Fibroblast of skin of abdomen (primary cell): ENCODE results near the gene LDLRAD4.
A peak's percentile ranks its signal among the peaks of the same experiment; 100 is the strongest.

Experiments used
- DNase-seq: peaks from one replicate; pipeline ENCODE4 v3.0.0-alpha.2; 2013

LDLRAD4 gene

DNA sequence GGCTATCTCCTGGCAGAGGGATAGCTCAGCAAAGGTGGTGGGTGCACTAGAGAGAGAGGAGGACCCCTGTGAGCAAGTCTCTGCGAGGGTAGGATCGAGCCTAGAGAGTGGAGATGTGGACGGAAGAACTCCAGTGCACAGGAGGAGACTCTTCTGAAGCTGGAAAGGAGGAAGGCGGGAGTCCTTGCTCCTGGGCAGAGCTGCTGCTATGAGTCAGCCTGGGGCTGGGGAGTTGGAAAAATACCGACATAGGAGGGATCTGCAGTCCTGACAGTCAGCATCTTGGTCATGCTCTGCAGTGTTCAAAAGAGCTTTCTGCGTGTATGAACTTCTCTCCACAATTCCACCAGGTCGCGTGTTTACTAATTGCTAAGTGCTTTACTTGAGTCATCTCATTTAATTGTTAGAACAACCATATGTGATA is 233.8 kb downstream of the LDLRAD4 start:
- DNase-seq, result peak; percentile 80

DNA sequence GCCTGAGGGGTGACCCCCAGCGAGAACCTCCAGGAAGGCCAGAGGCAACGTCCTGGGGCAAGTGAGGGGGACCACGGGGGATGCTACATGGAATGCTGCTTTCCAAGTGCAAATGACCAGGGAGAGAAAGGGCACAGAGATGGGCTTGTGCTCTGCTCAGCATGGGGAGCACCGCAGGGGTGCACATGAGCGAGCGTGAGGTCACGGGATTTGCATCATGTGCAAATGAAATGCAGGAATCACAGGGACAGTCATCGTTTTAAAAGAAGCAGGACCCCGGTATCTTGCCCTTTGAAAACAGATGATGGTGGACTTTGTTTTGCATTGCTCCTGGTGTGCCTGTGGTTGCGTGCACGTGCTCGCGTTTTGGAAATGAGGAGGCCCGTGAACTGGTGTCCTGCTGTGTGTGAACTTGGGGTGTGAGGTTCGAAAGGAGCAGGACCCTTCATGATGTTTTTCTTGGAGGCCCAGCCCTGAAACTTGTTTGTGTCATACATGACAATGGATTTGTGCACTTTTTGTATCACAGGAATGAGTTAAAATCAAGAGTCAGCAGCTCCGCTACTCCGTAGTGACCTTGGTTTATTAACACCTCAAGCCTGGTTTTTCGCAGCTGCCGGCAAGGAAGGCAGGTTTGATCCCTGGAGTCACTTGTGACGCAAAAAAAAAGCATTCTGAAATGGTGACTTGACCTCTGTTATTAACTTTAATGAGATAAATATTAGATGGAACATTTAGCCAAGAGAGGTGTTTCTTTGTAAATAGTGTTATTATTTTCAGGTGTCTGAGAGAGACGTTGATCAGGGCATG is 234.5 kb downstream of the LDLRAD4 start:
- DNase-seq, result no peak

DNA sequence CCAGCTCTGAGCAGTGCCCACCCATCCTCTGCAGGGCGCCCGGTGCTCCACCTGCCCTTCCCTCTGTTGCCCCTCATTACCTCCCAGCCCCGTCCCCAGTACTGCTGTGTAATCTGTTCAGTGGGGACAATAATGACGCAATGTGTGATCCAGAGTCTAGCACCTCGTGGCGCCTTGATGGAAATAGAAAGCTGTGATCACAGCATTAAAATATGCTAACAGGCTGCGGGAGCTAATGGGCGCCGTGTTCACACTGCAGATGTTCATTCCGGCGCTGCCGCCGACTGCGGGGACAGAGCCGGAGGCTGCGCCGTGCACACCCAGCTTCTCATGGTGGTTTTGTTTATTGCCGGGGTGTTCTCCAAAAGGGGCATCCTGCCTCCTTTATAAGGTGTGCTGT is 235.2 kb downstream of the LDLRAD4 start:
- DNase-seq, result peak; percentile 46

DNA sequence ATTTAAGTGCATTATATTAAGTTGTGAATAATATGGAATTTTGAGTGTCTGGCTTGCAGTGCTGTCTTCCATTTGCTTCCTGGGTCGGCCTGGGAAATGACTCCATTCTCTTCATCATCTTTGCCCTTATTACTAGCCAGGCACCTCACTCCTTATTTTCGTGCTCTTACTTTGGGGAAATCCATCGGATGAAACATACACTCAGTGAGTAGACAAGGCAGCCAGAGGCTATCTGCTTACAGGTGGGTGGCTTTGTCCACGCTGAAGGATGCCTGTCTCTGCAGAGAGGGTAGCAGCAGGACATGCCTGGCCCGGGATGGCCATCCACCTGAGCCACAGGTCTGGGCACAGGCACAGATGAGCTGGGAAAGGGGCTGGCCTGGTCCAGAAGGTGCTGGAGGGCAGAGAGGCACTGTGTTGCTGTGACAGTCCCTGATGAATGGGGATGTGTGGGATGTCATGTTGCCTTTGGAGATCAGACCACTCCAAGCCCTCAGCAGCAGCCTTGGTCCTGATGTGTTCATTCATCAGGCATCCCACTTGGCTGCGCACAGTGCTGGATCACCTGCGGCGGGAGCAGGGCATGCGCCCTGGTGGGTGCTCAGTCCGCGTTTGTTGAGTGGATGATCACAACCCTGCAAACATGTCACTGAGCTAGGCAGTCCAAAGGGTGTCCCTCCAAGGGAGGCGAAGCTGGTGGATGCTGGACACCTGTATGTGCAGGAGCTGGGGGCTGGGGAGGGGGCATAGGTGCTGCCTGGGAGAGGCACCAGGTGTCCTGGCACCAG is 236.0 kb downstream of the LDLRAD4 start:
- no peak for DNase-seq

DNA sequence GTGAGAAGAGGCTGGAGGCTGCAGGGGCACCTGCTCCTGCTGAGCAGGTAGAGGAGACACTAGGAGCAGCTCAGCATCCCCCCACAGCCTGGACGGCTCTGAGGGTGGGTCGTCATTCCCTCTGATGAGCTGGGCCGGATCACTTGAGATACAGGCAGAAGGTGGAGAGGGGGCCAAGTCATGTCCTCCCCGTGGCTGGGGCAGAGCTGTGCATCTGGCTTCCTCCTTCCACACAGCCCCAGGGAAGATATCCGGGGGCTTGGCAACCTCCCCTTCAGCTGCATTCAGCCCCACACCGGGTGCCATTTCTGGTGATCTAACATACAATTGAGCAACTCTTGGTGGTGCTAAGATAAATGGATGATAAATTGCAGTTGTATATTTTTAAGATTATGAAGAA is 236.9 kb downstream of the LDLRAD4 start:
- DNase-seq, result no peak

DNA sequence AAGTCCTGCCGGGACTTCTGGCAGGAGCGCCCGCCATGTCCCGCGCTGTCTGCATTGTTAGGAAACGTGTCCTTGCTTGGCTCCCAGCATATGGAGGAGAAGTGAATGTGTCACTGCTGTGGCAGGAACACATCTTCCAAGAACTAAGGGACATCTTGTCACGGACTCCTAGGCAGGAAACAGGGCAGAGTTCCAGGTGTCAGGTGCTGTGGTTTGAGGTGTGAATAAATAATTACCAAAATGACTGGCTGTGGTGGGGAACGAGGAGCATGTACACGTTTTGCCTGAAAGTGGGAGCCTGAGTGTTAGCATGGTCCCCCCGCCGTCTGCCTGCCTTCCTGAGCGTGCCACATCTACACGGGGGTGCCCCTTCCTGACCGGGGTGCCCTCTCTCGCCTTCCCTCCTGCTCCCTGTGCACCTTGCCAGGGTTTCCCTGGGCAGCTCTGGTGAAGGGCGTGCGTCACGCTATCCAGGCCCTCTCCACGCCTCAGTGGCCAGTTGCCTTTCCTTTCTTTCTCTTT is 237.5 kb downstream of the LDLRAD4 start:
- no peak for DNase-seq

DNA sequence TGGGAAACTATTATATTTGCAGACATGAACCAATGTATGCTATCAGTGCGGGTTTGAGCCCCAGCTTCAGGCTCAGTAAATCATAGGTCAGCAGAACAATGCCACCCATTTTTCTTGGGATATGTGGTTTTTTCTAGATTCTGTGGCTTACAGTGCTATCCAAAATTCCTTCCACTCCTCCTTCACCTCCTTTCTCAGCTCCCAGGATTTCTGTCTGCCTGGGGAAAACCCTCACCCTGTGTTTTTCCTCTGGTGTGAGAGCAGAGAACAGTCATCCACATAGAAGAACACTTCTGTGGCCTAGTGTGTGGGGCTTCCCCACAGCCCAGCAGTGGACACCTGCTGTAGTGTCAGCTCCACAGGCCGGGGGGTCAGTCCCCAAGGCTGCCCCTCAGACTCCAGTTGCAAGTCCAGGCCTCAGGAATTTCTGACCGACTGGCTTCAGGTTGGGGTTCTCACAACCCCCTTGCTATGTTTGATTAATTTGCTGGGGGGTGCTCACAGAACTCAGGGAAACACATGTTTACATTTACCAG is 238.2 kb downstream of the LDLRAD4 start:
- DNase-seq, result no peak

DNA sequence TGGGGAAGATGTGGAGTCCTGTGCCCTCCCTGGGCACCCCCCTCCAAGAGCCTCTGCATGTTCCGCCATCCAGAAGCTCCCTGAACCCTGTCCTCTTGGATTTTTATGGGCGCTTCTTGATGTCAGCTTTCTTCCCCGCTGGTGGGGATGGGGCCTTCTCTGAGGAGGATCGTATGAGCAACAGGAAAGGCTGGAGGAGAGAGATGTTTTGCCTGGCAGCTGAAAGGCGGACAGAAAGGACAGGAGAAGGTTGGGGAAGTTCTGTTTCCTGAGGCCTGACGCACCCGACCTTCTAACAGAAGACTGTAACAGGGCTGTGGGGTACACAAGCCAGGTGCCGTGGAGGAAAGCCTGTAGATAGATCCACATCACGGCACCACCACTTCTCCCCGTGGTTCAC is 238.8 kb downstream of the LDLRAD4 start:
- no peak for DNase-seq

DNA sequence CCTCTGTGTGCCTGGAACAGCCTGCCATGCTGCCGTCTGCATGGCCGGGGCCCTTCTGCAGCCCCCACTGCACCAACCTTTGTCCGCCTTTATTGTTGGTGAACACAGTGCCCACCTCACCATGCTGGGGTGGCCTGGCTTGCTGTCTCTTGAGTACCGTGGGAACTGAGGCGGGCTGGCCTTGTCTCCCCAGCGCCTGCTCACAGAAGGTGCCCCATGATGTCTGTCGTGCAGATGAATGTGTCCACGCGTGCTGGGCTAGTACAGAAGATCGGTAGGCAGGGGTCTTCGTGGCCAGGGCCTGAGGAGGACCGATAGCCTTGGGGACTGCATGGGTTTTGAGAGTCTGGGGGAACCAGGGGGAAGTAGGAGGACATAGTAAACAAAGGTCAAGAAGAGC is 242.4 kb downstream of the LDLRAD4 start:
- DNase-seq, result no peak

DNA sequence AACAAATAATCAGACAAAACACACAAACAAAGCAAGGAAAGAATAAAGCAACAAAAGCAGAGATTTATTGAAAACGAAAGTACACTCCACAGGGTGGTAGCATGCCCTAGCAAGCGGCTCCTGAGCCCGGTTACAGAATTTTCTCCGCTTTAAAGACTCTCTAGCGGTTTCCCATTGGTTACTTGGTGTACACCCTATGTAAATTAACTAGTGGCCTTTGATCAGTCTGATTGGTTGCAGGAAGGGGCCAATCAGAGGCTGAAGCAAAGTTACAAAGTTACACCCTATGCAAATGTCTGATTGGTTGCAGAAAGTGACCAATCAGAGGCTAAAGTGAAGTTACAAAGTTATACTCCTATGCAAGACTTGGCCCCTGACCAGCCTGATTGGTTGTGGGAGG is 242.9 kb downstream of the LDLRAD4 start:
- DNase-seq, result no peak

DNA sequence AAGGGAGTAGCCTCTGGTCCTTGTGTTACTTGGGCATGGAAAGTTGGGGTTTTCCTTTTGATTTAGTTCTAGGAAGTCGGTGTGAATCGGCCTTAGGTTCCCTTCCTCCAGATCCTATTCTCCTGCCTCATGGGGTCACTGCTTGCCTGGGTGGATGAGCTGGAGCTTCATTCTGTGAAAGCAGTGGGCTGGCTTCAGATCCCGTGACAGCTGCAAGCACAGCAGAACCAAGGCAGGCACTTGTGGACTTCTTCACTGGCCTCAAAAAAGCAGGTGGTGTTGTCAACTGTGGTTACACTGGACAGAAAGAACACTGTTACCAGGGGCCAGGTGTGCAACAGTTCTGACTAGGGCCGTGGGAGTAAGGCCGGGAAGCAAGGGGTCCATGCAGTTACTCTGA is 243.4 kb downstream of the LDLRAD4 start:
- no peak for DNase-seq

DNA sequence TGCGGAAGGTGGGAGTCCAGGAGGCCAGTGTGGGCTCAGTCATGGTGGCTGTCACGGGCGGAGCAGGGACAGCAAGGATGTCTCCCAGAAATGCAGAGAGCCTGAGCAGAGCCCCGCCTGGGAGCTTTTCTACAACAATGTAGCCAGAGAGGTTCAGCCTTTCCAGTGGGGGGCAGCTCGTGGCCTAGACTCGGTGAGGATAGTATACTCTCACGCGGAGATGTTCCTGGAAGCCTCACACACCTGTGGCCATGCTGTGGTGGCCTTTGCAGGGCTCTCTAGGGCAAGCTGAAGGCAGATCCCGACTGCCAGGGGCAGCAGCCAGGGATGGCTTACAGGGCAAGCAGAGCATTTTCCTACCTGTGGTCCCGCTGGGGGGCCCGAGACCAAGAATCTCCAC is 244.1 kb downstream of the LDLRAD4 start:
- no peak for DNase-seq

DNA sequence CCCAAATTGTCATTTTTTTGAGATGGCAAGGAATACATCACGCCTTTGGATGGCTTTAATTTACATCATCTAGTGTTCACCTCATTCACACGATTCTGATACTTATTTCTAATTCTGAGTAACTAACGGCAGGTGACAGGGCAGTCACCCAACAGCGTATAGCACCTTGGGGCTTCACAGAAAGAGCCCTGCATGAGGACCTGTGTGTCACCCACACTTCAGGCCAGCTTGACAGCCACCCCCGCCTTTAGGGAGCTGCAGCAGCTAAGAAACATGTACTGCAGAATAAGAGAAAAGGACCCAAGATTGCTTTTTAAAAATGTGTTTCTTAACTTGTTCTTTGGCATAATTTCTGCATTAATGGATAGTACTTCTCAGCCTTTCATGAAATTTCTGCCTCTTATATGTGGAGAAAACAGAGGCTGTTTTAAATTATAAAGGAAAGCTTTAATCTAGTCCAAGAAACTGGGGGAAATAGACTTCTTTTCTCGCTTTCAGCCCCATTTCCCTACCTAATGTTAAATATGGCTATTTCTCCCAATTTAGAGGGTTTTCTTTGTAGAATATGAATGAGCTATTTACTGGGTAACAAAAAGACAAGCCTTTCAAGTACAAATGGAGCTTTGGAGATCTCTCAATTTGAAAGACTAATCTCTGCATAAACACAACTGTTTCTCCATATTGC is 245.1 kb downstream of the LDLRAD4 start:
- DNase-seq, result no peak

DNA sequence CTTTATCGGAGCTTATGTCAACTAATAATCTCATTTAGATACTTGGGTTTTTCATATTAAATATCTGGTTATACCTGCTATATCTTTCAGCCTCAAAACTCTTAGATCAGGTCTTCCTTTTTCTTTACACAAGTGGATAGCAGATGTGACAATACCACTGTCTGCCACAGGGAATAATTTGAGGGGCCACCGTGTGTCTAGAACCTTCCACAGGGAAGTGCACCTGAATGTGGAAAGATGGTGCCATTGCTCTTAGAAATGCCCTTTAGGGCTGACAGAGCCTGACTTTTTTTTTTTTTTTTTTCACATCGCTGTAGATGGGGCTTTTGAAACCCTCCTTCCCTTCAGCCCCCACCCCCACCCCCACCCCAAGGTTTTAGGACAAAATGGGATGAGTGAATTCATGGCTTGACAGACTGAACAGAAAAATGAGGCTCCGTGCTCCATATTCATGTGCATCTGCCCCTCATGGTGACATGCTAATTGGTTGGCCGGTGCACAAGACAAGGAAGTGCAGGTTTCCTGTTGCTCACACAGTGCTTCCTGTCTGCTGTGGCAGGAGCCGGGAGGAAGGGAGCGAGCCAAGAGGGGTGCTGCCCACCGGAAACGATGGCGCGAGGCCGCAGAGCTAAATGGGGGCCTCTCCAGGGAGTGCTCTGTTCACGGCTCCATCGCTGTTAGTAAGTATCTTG is 246.0 kb downstream of the LDLRAD4 start:
- no peak for DNase-seq

DNA sequence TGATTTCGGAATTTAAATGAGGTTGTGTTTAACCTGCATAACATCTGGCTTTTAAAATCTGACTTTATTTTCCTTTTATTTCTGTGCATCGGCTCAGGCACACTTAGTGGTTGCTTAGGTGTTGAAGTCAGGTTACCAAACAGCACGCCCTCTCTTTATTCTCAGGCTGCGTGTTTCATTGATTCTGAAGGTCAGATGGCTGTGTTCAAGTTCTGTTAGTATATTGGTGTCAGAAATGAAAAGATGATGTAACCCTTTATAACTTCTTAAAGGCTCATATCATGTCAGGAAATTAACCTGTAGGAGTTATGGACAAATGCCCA is 246.5 kb downstream of the LDLRAD4 start:
- no peak for DNase-seq

DNA sequence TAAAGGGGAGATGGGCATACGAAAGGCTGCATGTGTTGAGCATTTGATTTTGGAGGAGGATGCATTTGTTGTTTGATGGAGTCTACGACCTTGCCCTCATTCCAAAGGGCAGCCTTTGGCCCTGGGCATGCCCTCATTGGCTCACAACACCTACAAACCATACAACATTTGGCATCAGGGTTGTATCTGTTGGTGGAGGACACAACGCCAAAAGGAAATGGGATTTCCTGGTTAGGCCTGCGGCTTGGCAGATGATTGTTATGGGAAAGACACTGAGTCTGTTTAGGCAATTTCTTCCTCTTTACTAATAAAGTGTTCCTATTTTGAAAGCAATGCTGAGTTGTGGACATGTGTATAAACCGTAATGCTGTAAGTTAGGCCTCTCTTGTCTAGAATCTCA is 246.9 kb downstream of the LDLRAD4 start:
- DNase-seq, result no peak

DNA sequence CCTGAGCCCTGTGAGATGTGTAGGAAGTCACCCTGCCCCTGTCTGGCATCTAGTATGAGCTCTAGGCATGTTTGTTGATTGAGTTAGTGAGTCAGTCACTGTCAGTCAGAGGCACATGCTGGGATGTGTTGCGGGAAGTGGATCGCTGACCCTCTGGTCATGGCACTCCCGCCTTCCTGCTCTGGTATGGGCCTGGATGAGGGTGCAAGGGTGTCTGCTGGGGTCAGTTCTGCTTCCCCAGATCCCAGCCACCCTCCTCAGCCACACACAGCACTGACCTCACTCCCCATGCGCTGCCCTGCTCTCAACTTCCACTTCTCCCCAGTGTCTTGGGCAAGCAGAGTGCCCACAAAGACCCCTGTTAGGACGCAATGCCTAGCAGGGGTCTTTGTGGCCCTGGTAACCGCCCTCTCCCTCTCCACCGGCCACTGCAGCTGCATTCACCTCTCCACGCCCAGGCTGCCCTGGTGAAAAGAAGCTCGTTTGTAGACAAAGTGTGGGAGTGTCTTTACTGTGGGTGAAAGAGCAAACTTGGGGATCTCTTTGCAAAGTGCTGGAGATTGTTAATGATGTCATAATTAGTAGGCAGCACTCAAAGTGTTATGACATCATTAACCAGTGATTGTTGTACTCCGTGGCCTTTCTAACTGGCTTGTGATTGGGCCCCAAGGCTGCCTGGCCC is 252.1 kb downstream of the LDLRAD4 start:
- DNase-seq, result no peak

DNA sequence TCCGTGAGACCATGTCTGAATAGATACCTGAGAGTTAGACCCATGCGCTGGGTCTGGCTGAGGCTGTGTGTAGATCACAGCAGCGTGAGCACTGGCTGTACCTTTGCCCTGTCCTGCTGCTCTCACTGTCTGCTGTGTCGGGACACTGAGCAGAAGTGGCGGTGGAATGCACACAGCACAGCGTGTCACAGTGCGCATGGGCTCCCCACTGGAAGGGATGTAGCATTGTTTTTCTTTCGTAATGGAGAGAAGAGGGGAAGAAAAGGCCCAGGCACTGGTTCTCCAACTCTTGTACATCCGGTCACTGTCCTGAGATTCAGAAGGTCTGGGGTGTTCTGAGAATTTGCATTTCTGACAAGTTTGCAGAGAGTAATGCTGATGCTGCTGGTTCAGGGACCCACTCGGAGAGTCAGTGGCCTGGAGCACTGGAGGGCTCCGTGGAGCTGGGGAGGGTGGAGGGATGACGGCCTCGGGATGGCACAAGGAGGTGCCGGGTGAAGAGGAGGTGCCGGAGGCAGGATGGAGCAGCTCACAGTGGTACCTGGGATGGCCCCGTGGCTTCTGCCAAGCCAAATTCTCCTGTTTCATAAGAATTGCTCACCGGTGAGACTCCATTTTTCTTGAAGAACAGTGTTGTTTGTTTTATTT is 252.8 kb downstream of the LDLRAD4 start:
- no peak for DNase-seq

DNA sequence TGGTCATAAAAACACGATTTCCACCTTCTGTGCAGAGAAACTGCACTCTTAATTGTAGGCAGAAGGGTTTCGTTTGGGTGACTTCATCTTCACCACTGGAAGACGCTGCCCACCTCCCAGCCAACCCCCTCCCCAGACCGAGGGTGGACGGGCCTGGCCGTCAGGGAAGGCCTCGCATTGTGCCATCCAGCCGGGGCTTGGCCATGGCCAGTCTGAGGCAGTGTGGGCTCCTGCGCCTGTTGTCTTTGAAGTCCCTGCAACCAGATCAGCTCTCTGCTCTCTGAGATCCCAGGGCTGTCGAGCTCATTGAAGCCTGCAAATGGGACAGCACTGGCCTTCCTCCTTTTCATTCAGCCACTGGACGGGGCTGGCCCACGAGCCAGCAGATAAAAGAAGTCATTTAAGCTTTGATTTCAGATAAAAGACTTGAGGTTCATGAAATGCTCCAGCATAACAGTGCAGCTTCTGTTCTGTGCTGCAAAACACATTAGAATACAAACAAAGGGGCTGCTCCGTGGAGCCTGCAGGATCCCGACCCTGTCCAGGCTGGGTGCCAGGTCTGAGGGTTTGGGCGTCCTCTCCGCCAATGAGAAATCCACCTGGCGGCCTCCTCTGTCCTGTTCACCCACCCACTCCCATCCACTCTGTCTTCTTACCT is 253.5 kb downstream of the LDLRAD4 start:
- no peak for DNase-seq

DNA sequence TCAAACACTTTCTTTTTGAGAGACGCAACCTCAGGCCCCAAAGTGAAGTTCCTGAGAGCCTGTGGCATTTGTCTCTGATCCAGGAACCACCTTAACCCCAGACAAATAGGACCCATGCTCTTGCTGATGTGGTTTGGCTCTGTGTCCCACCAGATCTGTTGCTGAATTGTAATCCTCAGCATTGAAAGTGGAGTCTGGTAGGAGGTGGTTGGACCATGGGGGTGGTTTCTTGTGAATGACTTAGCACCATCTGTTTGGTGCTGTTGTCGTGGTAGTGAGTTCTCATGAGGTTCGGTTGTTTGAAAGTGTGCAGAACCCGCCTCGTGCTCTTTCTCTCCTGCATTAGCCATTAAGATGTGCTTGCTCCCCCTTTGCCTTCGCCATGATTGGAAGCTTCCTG is 255.2 kb downstream of the LDLRAD4 start:
- DNase-seq, result no peak

DNA sequence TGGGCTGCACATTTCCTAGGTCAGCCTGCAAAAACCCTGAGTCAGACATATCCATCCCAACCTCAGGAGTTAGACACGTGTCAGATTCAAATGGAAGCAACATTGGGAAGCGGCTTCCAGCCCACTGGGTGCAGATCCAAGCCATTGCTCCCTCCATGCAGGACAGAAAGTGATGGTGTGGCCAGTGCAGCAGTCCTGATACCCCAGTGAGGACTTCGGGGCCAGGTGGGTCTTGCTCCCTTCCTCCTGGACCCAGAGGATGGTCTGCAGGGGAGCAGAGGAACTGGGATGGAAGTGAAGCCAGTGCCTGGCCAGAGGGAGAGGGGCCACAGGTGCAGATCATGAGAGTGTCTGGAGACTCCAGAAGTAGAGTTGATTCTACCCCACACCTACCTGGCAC is 255.8 kb downstream of the LDLRAD4 start:
- DNase-seq, result no peak
